B cell (primary cell): ENCODE results near the gene ZSCAN23. TPM values are rescaled to one million over a fixed set of nuclear protein-coding genes. Genes with fewer than 3 reads are reported as not detected.

ENCODE experiments used
- ATAC-seq: fragments of 200-7000 bp; cut with Tn5 transposase; one replicate; pipeline ENCODE4 v1.10.0; 2021; ENCODE audit warnings: low read depth, mild to moderate bottlenecking, moderate number of reproducible peaks, moderate library complexity
- CTCF ChIA-PET: fragments of 350-600 bp; sonication (Branson Sonifier 250); formaldehyde crosslinking; loops from one replicate; lab custom pipeline; 2021; ENCODE audit warnings: antibody characterized with exemption, inconsistent platforms; lab: Charles Lee
- POLR2A ChIA-PET: fragments of 350-600 bp; sonication (Branson Sonifier 250); formaldehyde crosslinking; loops from one replicate; lab custom pipeline; 2021; ENCODE audit warnings: antibody characterized with exemption; lab: Charles Lee
- DNase-seq: peaks from one replicate; pipeline ENCODE4 v3.0.0; 2013
- H2AFZ ChIP-seq: 2 replicates; pipeline ENCODE4 v1.6.1; 2012; ENCODE audit warnings: mild to moderate bottlenecking, low read depth, low read length; ENCODE audit not compliant: insufficient read depth, poor library complexity, severe bottlenecking
- H3K27ac ChIP-seq, 2 donors: 1 replicate in 1 of 2; 2 replicates in 1 of 2; pipeline ENCODE4 v1.5.1; 2012 to 2013; ENCODE audit warnings: low read length in 2 of 2, mild to moderate bottlenecking in 2 of 2, moderate library complexity in 1 of 2
- H3K27me3 ChIP-seq, 4 experiments: fragments of 200-600 bp in 1 of 4; sonication (generic) in 1 of 4; replicated peaks in 1 of 4; 1 replicate in 2 of 4; 2 replicates in 2 of 4; pipeline versions ENCODE4 v1.6.1 to v1.7.0; 2013 to 2016; ENCODE audit warnings: low read length in 3 of 4, mild to moderate bottlenecking in 2 of 4, mixed read lengths in 1 of 4, moderate library complexity in 1 of 4; ENCODE audit not compliant: insufficient read depth in 4 of 4, control insufficient read depth in 3 of 4; ENCODE audit errors: control extremely low read depth in 1 of 4
- H3K36me3 ChIP-seq, 2 experiments: replicated peaks in 1 of 2; 1 replicate in 1 of 2; 2 replicates in 1 of 2; pipeline versions ENCODE4 v1.6.1 to v1.7.1; 2013; ENCODE audit warnings: low read length in 1 of 2; ENCODE audit not compliant: insufficient read depth in 2 of 2, control insufficient read depth in 1 of 2; ENCODE audit errors: control extremely low read depth in 1 of 2, extremely low read depth in 1 of 2
- H3K4me1 ChIP-seq, 2 donors: fragments of 200-600 bp in 1 of 2; sonication (generic) in 1 of 2; 1 replicate in 1 of 2; 2 replicates in 1 of 2; pipeline versions ENCODE4 v1.5.1 to v1.6.1; 2013 to 2017; ENCODE audit warnings: low read length in 2 of 2; ENCODE audit not compliant: control insufficient read depth in 2 of 2, insufficient read depth in 2 of 2
- H3K4me2 ChIP-seq: replicated peaks from 2 replicates; pipeline ENCODE3; 2012; ENCODE audit warnings: mild to moderate bottlenecking, low read depth, low read length; ENCODE audit not compliant: poor library complexity, severe bottlenecking
- H3K4me3 ChIP-seq, 5 experiments: fragments of 200-600 bp in 1 of 5; sonication (generic) in 1 of 5; 1 replicate in 3 of 5; 2 replicates in 2 of 5; pipeline versions ENCODE4 v1.5.1 to v1.7.0; 2011 to 2016; ENCODE audit warnings: low read length in 4 of 5, mild to moderate bottlenecking in 4 of 5, low read depth in 2 of 5, control low read depth in 1 of 5, moderate library complexity in 1 of 5; ENCODE audit not compliant: insufficient read depth in 1 of 5; ENCODE audit errors: control extremely low read depth in 1 of 5, extremely low read depth in 1 of 5
- H3K79me2 ChIP-seq: fragments of 200-600 bp; sonication (generic); one replicate; pipeline ENCODE4 v1.6.0; 2016; ENCODE audit warnings: low read length; ENCODE audit not compliant: control insufficient read depth, insufficient read depth
- H3K9ac ChIP-seq: fragments of 200-600 bp; sonication (generic); 2 replicates; pipeline ENCODE4 v1.6.1; 2017; ENCODE audit warnings: mild to moderate bottlenecking, low read length, moderate library complexity
- H3K9me3 ChIP-seq, 3 donors: one replicate each; pipeline versions ENCODE4 v1.6.1 to v1.7.1; 2013; ENCODE audit warnings: low read length in 2 of 3; ENCODE audit not compliant: control insufficient read depth in 2 of 3, insufficient read depth in 1 of 3; ENCODE audit errors: control extremely low read depth in 1 of 3
- H4K20me1 ChIP-seq: 2 replicates; pipeline ENCODE4 v1.6.0; 2012; ENCODE audit warnings: mild to moderate bottlenecking, low read length; ENCODE audit not compliant: insufficient read depth, control insufficient read depth, poor library complexity, severe bottlenecking
- H3K27ac Mint-ChIP-seq: one replicate; pipeline ENCODE4 v1.8.0; 2021; ENCODE audit warnings: mixed read lengths
- H3K27me3 Mint-ChIP-seq: one replicate; pipeline ENCODE4 v1.8.0; 2021; ENCODE audit warnings: mixed read lengths
- H3K4me1 Mint-ChIP-seq: one replicate; pipeline ENCODE4 v1.8.0; 2021; ENCODE audit warnings: mixed read lengths
- H3K4me3 Mint-ChIP-seq: one replicate; pipeline ENCODE4 v1.8.0; 2021; ENCODE audit warnings: mixed read lengths
- H3K9me3 Mint-ChIP-seq: one replicate; pipeline ENCODE4 v1.8.0; 2022; ENCODE audit warnings: mixed read lengths; ENCODE audit not compliant: insufficient read depth
- CTCF ChIP-seq: fragments of 200-600 bp; IDR thresholded peaks from one replicate; pipeline ENCODE4 v1.8.0; 2022; ENCODE audit warnings: antibody characterized with exemption, mild to moderate bottlenecking
- EZH2 ChIP-seq: IDR thresholded peaks from 2 replicates; pipeline ENCODE4 v1.6.1; 2012; ENCODE audit warnings: borderline replicate concordance, low read depth, mild to moderate bottlenecking, moderate library complexity, low read length; ENCODE audit not compliant: insufficient read depth, poor library complexity, severe bottlenecking
- WGBS: methylation state at CpG from one replicate; pipeline ENCODE4 v1.1.5; 2013; ENCODE audit warnings: missing lambda C conversion rate; ENCODE audit not compliant: insufficient coverage; 5-methylcytosine and 5-hydroxymethylcytosine counted together
- intact Hi-C: fragments of 100-400 bp; cut with micrococcal nuclease; formaldehyde crosslinking; loops from one replicate; pipeline ENCODE4 v1.10.0; 2022
- polyA plus RNA-seq: library from polyadenylated mRNA; depleted of rRNA; stranded (reverse); fragments of >200 nt; gene quantifications from 2 replicates; pipeline ENCODE4 v1.2.3, GENCODE V29; 2012
- total RNA-seq, 2 donors: library from RNA; stranded (reverse); fragments of 120-200 nt in 1 of 2; gene quantifications; 1 replicate in 1 of 2; 2 replicates in 1 of 2; pipeline versions ENCODE4 v1.2.3 to v1.2.4, GENCODE V29; 2013 to 2022

ZSCAN23 gene
- total and polyA plus RNA-seq, 2 donors (not counting 1 experiment from before 2014, with no cell fraction given): 0.79 TPM; not detected in 1

GRCh38 chr6:28478518-28478917 is 35.2 kb upstream of the ZSCAN23 start:
- Histone ChIP-seq H3K4me3 (no peak overlapping the region), H3K4me2 (no peak overlapping the region), H3K9ac (no peak overlapping the region), H3K79me2 (no peaks in the 10 kb centered on the region), H3K27me3 (peaks cover 0 to 36% (median 23%) of the 10 kb centered on the region in 4 experiments), H4K20me1 (no peaks in the 10 kb centered on the region), H3K27ac (no peak overlapping the region), H2AFZ (no peak overlapping the region), H3K9me3 (peaks cover 0 to 2% (median 0%) of the 10 kb centered on the region in 3 donors), H3K36me3 (no peaks in the 10 kb centered on the region), H3K4me1 (peaks cover 3 to 8% of the 10 kb centered on the region in 2 donors)
- Mint-ChIP-seq H3K27ac (no peak overlapping the region), H3K27me3 (peaks cover 74% of the 10 kb centered on the region), H3K4me1 (peaks cover 7% of the 10 kb centered on the region), H3K9me3 (no peaks in the 10 kb centered on the region), H3K4me3 (no peak overlapping the region)
- ATAC-seq (no peak), DNase-seq (no peak)
- intact Hi-C loops: no loop called here
- TF ChIP-seq EZH2 (no peak), CTCF (no peak)
- ChIA-PET CTCF (interaction anchor here (0.5 kb wide), 1 partner anchor 869 kb away, joined by 3 read pairs; no protein-coding TSS in a partner anchor), POLR2A (no interaction called here)
- WGBS: 53% methylated on average over 12 of the region's 12 CpGs

- DNase-seq (no peak), ATAC-seq (no peak)
- Histone ChIP-seq H3K9me3 (peaks cover 0 to 2% (median 0%) of the 10 kb centered on the region in 3 donors), H3K79me2 (no peaks in the 10 kb centered on the region), H3K4me3 (no peak overlapping the region), H3K9ac (no peak overlapping the region), H3K27me3 (peaks cover 0 to 36% (median 18%) of the 10 kb centered on the region in 4 experiments), H3K4me1 (peaks cover 3 to 8% of the 10 kb centered on the region in 2 donors), H2AFZ (no peak overlapping the region), H3K4me2 (no peak overlapping the region), H4K20me1 (no peaks in the 10 kb centered on the region), H3K27ac (no peak overlapping the region), H3K36me3 (no peaks in the 10 kb centered on the region)
- TF ChIP-seq CTCF (no peak), EZH2 (no peak)
- Mint-ChIP-seq H3K4me3 (no peak overlapping the region), H3K27me3 (peaks cover 60% of the 10 kb centered on the region), H3K9me3 (peaks cover 3% of the 10 kb centered on the region), H3K4me1 (peaks cover 7% of the 10 kb centered on the region), H3K27ac (no peak overlapping the region)
- intact Hi-C loops: no loop called here
- CTCF ChIA-PET: no interaction called here
- POLR2A ChIA-PET: no interaction called here
- WGBS: 24% methylated on average over 15 of the region's 18 CpGs
Observed at GRCh38 chr6:28474441-28475219, 31.3 kb upstream of the ZSCAN23 start.
